Regular cardiac myocyte (primary cell): ENCODE measurements around the gene AQP6. TPM values are rescaled to one million over a fixed set of nuclear protein-coding genes. Genes with fewer than 3 reads are reported as not detected.

ENCODE experiments used
- total RNA-seq: library from RNA; depleted of rRNA; stranded (reverse); fragments of >200 nt; gene quantifications from 2 replicates; pipeline ENCODE4 v1.2.3, GENCODE V29; 2014

Gene AQP6
- under 0.01 TPM in 1 of 2 replicates, not detected in the other for total RNA-seq

GRCh38 chr12:49972641-49973360, at the start of gene AQP6:
Gene AQP6 (plus strand): TSS chr12:49972947. CDS start chr12:49973174, 227 bp downstream.

GRCh38 chr12:49950273-49951251, 22.2 kb upstream of the AQP6 start, which contains the start of gene AQP2:
Gene AQP2 (plus strand): TSS chr12:49950737. CDS start chr12:49950831, 94 bp downstream.

GRCh38 chr12:49961111-49961922, 11.4 kb upstream of the AQP6 start, which contains the start of gene AQP5:
Gene AQP5 (plus strand): TSS chr12:49961872. CDS start chr12:49962018, 146 bp downstream.

GRCh38 chr12:50025187-50026059, 52.7 kb downstream of the AQP6 start, which contains the start of gene RACGAP1:
Gene RACGAP1 (minus strand): TSS chr12:50025494. CDS start chr12:50016715, 8,779 bp downstream.

Other genes with a start within 250 kb of the AQP6 start
- 353 and 437 TPM in 2 replicates for gene TMBIM6, start 231.4 kb upstream of the AQP6 start, total RNA-seq
- 11.5 and 12.7 TPM in 2 replicates for gene NCKAP5L, start 144.5 kb upstream of the AQP6 start, total RNA-seq
- gene BCDIN3D, start 129.8 kb upstream of the AQP6 start, total RNA-seq: 4.2 and 5.1 TPM in 2 replicates
- gene FAIM2, start 69.0 kb upstream of the AQP6 start, total RNA-seq: 0.77 and 1.7 TPM in 2 replicates
- not detected in 2 replicates for gene AQP2, start 22.2 kb upstream of the AQP6 start, total RNA-seq
- 0.19 TPM in 1 of 2 replicates, not detected in the other for gene AQP5, start 11.1 kb upstream of the AQP6 start, total RNA-seq
- gene RACGAP1, start 52.5 kb downstream of the AQP6 start, total RNA-seq: 27.1 and 123 TPM in 2 replicates
- 0.58 and 0.85 TPM in 2 replicates for gene ASIC1, start 84.6 kb downstream of the AQP6 start, total RNA-seq
- 19.7 and 32.2 TPM in 2 replicates for gene SMARCD1, start 112.4 kb downstream of the AQP6 start, total RNA-seq
- gene GPD1, start 131.1 kb downstream of the AQP6 start, total RNA-seq: under 0.01 and 0.56 TPM in 2 replicates
- 44.7 and 51.9 TPM in 2 replicates for gene COX14, start 139.3 kb downstream of the AQP6 start, total RNA-seq
- gene CERS5, start 194.4 kb downstream of the AQP6 start, total RNA-seq: 32.1 and 44.3 TPM in 2 replicates